ENCODE results near the gene LCK. TPM values are rescaled to one million over a fixed set of nuclear protein-coding genes. Genes with fewer than 3 reads are reported as not detected.

Gene LCK
- total RNA-seq, 1 experiment from 2014 or later, result not detected

DNA sequence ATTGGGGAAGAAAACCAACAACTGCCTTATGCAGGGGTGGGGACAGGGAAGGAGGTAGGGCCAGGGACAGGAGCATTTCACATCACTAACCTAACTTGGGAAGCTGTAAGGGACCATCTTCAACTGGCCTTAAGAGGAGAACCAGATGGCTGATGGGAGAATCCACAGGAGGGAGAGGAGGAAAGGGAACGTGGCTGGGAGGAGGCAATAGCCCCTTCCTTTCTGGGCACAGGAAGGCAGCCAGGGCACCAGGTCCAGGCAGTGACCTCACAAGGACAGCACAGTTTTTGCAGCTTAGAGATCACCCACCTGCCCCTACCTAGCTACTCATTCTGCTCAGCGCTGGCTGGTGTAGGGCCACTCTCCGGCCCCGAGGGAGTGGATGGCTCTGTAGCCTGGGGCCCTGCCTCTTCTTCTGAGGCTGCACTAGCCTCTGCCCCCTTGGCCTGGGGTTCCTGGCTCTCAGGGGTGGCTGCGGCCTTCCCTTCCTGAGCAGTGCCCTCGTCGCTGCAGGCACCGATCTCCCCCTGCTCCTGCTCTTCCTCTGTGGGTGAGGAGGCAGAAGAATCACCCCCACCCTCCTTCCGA, 83.3 kb downstream of the LCK start:
- in situ Hi-C loops (cut with HindIII; ENCODE audit: low pct_unique_long_range_greater_than_20kb, low sequenced_read_pairs), result no loop called here
- DNase-seq (ENCODE audit: low read depth, low spot score), result no peak

DNA sequence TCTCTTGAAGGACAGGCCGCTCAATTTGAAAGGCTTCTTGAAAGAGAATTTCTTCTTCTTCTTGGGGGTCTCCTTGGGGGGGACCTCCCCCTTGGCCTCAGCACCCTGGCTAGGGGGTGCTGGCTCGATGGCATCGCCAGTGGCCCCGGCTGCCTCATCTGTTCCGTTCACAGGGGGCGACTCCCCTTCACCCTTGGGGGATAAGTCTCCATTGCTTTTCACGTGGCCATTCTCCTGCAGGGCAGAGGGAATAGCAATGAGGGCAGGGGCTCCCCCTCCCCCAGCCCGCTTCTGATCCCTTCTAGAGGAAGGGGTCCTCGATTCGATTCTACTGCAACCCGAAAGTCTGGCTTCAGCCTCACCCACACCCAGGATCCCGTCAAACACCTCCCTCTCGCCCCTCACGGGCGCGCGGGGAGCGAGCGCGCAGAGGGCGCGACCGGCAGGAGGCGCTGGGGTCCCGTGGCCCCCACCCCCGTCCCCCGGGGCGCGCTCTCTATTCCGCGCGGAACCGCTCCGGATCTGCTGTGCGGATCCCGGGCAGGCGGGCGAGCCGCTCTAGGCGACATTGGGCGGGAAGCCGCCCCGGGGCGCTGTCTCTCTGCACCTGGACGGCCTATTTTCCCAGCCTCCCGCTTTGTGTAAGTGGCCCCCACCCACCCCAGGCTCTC, 83.9 kb downstream of the LCK start:
- in situ Hi-C loops (cut with HindIII; ENCODE audit: low pct_unique_long_range_greater_than_20kb, low sequenced_read_pairs), result no loop called here
- DNase-seq (ENCODE audit: low read depth, low spot score), result peak; percentile 32

DNA sequence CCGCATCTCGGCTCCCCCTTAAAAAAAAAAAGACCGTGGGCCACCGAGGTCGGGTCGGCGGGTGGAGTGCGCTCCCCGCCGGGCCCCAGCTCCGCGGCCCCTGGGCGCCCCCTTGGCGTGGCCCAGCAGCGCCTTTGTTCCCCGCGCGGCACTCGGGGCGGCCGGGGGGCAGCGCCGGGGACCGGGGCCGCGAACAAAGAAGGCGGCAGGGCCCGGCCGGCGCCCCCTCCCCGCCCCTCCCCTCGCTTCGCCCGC, 84.4 kb downstream of the LCK start:
- DNase-seq (ENCODE audit: low read depth, low spot score), result no peak
- in situ Hi-C loops (cut with HindIII; ENCODE audit: low pct_unique_long_range_greater_than_20kb, low sequenced_read_pairs), result no loop called here

Small RNA genes within 50 kb of the gene (small RNA-seq; reads per million reads assigned to genes)
- gene RF00017 (0 reads per million in 2 experiments), gene RF00019 (0 reads per million in 2 experiments)

Other genes with a start within 250 kb of the LCK start
- gene KHDRBS1, start 237.4 kb upstream of the LCK start, total RNA-seq (2014; rRNA removed; shearing (Covaris generic)), result 38.7 and 46.9 TPM in 2 replicates
- gene TMEM39B, start 178.3 kb upstream of the LCK start, total RNA-seq (2014; rRNA removed; shearing (Covaris generic)), result 2.6 and 3.3 TPM in 2 replicates
- 33.8 and 34.1 TPM in 2 replicates for gene KPNA6, start 143.2 kb upstream of the LCK start, total RNA-seq (2014; rRNA removed; shearing (Covaris generic))
- 65.6 and 65.8 TPM in 2 replicates for gene TXLNA, start 71.6 kb upstream of the LCK start, total RNA-seq (2014; rRNA removed; shearing (Covaris generic))
- 8.6 and 12.2 TPM in 2 replicates for gene CCDC28B, start 50.7 kb upstream of the LCK start, total RNA-seq (2014; rRNA removed; shearing (Covaris generic))
- gene IQCC, start 45.6 kb upstream of the LCK start, total RNA-seq (2014; rRNA removed; shearing (Covaris generic)), result 2.5 and 3.1 TPM in 2 replicates
- not detected in 2 replicates for gene DCDC2B, start 42.2 kb upstream of the LCK start, total RNA-seq (2014; rRNA removed; shearing (Covaris generic))
- gene TMEM234, start 28.9 kb upstream of the LCK start, total RNA-seq (2014; rRNA removed; shearing (Covaris generic)), result 9.6 and 12.5 TPM in 2 replicates
- 554 and 565 TPM in 2 replicates for gene EIF3I, start 28.9 kb upstream of the LCK start, total RNA-seq (2014; rRNA removed; shearing (Covaris generic))
- gene FAM167B, start 4.0 kb upstream of the LCK start, total RNA-seq (2014; rRNA removed; shearing (Covaris generic)), result 45.5 and 50.6 TPM in 2 replicates
- gene HDAC1, start 40.8 kb downstream of the LCK start, total RNA-seq (2014; rRNA removed; shearing (Covaris generic)), result 98.0 and 99.1 TPM in 2 replicates
- 82.8 and 106 TPM in 2 replicates for gene MARCKSL1, start 85.0 kb downstream of the LCK start, total RNA-seq (2014; rRNA removed; shearing (Covaris generic))
- 0.74 and 0.85 TPM in 2 replicates for gene FAM229A, start 111.2 kb downstream of the LCK start, total RNA-seq (2014; rRNA removed; shearing (Covaris generic))
- 0.32 and 2.6 TPM in 2 replicates for gene TSSK3, start 111.3 kb downstream of the LCK start, total RNA-seq (2014; rRNA removed; shearing (Covaris generic))
- 40.7 and 46.8 TPM in 2 replicates for gene BSDC1, start 143.2 kb downstream of the LCK start, total RNA-seq (2014; rRNA removed; shearing (Covaris generic))
- 0.35 and 0.50 TPM in 2 replicates for gene ZBTB8B, start 213.8 kb downstream of the LCK start, total RNA-seq (2014; rRNA removed; shearing (Covaris generic))

Data from SK-MEL-5 (cell line).